Kidney tubule cell (primary cell): Measurements from ENCODE around the gene GPR21.

Source experiments
- DNase-seq: peaks from one replicate; pipeline ENCODE4 v3.0.0-alpha.2; 2018; ENCODE audit warnings: low spot score

GPR21 gene

GRCh38 chr9:123063896-123064295 lies 30.4 kb downstream of the GPR21 start:
- no peak for DNase-seq

GRCh38 chr9:123064716-123065115 lies 31.2 kb downstream of the GPR21 start:
- DNase-seq, result no peak

DNA sequence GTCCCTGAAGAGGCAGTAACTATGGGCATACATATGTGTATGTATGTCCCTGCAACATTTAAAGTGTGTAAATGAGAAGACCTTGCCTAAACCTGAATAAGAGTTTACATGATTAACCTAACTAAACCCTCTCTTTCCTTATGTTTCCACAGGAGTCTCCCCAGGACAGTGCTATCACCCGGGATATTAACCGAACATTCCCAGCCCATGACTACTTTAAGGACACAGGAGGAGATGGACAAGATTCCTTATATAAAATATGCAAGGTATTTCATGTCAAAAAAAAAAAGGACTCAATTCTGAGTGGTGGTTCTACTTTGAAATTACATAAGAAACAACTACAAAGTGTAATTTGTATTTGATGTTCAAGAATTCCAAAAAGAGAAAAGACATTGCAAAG lies 31.7 kb downstream of the GPR21 start:
- DNase-seq, result no peak

GRCh38 chr9:123067136-123067535 lies 33.7 kb downstream of the GPR21 start:
- no peak for DNase-seq

DNA sequence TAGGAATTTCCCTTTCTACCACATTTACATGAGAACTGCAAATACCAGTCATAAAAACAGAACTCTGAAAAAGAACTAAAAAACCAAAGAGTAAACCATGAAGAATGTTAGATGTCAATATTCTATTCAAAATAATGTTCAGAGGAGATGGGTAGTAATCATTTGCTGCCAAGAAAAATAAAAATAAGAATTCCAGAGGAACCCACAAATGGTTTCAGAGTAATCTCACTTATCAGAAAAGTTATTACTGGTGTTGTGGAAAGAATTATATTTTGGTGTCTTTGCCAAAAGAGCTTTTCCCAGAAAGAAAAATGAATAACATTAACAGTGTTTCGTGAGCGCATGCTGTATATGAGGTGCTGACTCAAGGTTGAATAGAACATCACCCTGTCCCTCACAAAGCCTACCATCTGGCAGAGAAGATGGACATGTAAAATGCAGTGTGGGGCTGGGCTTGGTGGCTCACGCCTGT lies 35.6 kb downstream of the GPR21 start:
- no peak for DNase-seq

- DNase-seq, result no peak
Measured at GRCh38 chr9:123070198-123070597, 36.7 kb downstream of the GPR21 start.

- no peak for DNase-seq
Measured at GRCh38 chr9:123072407-123072995, 39.0 kb downstream of the GPR21 start.

GRCh38 chr9:123073441-123073840 lies 40.0 kb downstream of the GPR21 start:
- no peak for DNase-seq

DNA sequence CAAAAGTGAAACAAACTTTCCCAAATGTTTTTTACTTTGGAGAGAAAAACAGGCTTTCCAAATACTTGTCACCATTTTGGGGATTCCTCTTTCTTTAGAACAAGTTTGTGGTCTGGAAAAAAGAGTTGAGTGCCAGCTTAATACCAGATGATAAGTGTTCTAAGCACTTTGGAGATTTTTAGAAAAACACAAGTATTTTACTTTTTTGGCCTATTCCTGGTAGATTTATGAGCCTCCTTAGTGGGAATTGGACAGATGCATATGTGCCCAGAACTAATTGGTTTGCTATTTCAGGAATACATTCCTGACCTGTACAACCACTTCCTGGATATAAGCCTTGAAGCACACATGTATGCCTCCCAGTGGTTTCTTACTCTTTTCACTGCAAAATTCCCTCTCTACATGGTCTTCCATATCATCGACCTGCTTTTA lies 40.5 kb downstream of the GPR21 start:
- peak; percentile 29 for DNase-seq

- no peak for DNase-seq
Measured at GRCh38 chr9:123074628-123075027, 41.2 kb downstream of the GPR21 start.

GRCh38 chr9:123080444-123080843 lies 47.0 kb downstream of the GPR21 start:
- no peak for DNase-seq

DNA sequence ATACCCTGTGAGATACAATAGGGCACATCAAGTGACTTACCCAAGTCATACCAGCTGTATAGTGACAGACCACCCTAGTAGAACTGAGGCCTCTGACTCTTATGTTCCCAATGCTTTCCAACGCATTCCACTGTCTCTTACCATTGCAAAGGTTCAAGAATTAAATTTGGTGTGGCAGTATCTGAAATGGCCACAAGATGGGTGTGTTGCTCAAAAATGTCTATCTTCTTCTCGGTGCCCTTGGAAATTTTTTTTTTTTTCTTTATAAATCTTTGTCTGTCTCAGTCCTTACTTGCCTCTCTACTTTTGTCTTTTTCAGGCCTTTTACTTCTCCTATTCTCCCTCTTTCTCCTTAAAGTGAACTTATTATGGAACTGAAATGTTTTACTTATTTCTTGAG lies 48.4 kb downstream of the GPR21 start:
- DNase-seq, result peak; percentile 50

- DNase-seq, result no peak
Measured at GRCh38 chr9:123083680-123084079, 50.2 kb downstream of the GPR21 start.

DNA sequence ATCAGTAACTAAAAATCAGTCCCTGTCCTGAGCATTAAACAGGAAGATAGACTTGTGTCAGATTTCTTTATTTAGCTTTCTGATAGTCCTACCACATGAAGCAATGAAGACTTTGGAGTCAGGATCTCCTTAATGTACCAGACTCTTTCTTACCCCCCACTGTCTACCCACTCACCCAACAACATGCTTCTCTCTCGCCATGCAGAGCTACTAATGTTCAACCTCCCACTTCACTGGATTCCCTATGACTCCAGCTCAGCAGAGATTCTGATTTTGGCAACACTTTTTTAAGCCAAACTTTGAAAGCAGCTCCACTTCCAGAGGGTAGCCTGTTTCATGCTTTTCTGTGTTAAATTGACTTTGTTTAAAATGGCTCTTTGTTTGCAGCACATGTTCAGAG lies 50.8 kb downstream of the GPR21 start:
- no peak for DNase-seq
